Neutrophil (primary cell): Measurements from ENCODE around the gene OPRD1.
"Not testable (repeated sequence)": the region's sequence is repeated elsewhere in the genome, so short reads cannot be mapped to it uniquely, and the experiment has no call there.

ENCODE experiments used
- H3K27ac ChIP-seq: fragments of 200-600 bp; sonication (generic); 2 replicates; pipeline ENCODE4 v1.5.1; 2016; ENCODE audit warnings: mild to moderate bottlenecking, moderate library complexity
- H3K27me3 ChIP-seq: fragments of 200-600 bp; sonication (generic); 2 replicates; pipeline ENCODE4 v1.6.0; 2016; ENCODE audit warnings: mild to moderate bottlenecking
- H3K36me3 ChIP-seq: fragments of 200-600 bp; sonication (generic); 2 replicates; pipeline ENCODE4 v1.5.1; 2017
- H3K4me1 ChIP-seq, 2 experiments: fragments of 200-600 bp in 1 of 2; sonication (generic) in 1 of 2; 1 replicate in 1 of 2; 2 replicates in 1 of 2; pipeline versions ENCODE4 v1.5.1 to v1.6.1; 2013 to 2016; ENCODE audit warnings: low read depth in 1 of 2, low read length in 1 of 2, mild to moderate bottlenecking in 1 of 2, moderate library complexity in 1 of 2; ENCODE audit not compliant: control insufficient read depth in 1 of 2, insufficient read depth in 1 of 2
- H3K4me3 ChIP-seq, 2 experiments: fragments of 200-600 bp in 1 of 2; sonication (generic) in 1 of 2; 1 replicate in 1 of 2; 2 replicates in 1 of 2; pipeline ENCODE4 v1.5.1; 2013 to 2016; ENCODE audit warnings: low read depth in 1 of 2, low read length in 1 of 2, mild to moderate bottlenecking in 1 of 2, moderate library complexity in 1 of 2
- H3K9me3 ChIP-seq: fragments of 200-600 bp; sonication (generic); 2 replicates; pipeline ENCODE4 v1.5.1; 2016
- CTCF ChIP-seq: fragments of 200-600 bp; sonication (generic); IDR thresholded peaks from 2 replicates; pipeline ENCODE4 v1.5.1; 2016; ENCODE audit warnings: antibody characterized with exemption

OPRD1 gene

GRCh38 chr1:28836421-28836956 lies 24.5 kb downstream of the OPRD1 start:
- no peak for TF ChIP-seq CTCF
- H3K27ac ChIP-seq = no peak overlapping the region
- no peak overlapping the region for H3K4me3 ChIP-seq
- H3K27me3 ChIP-seq = peaks cover 14% of the 10 kb centered on the region
- no peaks in the 10 kb centered on the region for H3K4me1 ChIP-seq
- H3K36me3 ChIP-seq = no peaks in the 10 kb centered on the region
- H3K9me3 ChIP-seq = no peaks in the 10 kb centered on the region

GRCh38 chr1:28840928-28841544 lies 29.1 kb downstream of the OPRD1 start:
- H3K27ac ChIP-seq = no peak overlapping the region
- H3K27me3 ChIP-seq = peaks cover 14% of the 10 kb centered on the region
- H3K4me3 ChIP-seq = no peak overlapping the region
- no peaks in the 10 kb centered on the region for H3K9me3 ChIP-seq
- TF ChIP-seq CTCF = no peak
- no peaks in the 10 kb centered on the region for H3K36me3 ChIP-seq
- H3K4me1 ChIP-seq = no peaks in the 10 kb centered on the region

- H3K27ac ChIP-seq = no peak overlapping the region
- no peak overlapping the region for H3K4me3 ChIP-seq
- no peaks in the 10 kb centered on the region for H3K9me3 ChIP-seq
- no peaks in the 10 kb centered on the region for H3K36me3 ChIP-seq
- no peak for TF ChIP-seq CTCF
- no peaks in the 10 kb centered on the region for H3K4me1 ChIP-seq
- no peaks in the 10 kb centered on the region for H3K27me3 ChIP-seq
These were observed 34.0 kb downstream of the OPRD1 start for GRCh38 chr1:28845786-28846543.

GRCh38 chr1:28847207-28847606 lies 35.2 kb downstream of the OPRD1 start:
- not testable (repeated sequence) for H3K4me3 ChIP-seq, H3K27ac ChIP-seq, H3K9me3 ChIP-seq, H3K4me1 ChIP-seq, H3K36me3 ChIP-seq, H3K27me3 ChIP-seq

GRCh38 chr1:28848416-28848815 lies 36.4 kb downstream of the OPRD1 start:
- no peaks in the 10 kb centered on the region for H3K4me1 ChIP-seq
- H3K27me3 ChIP-seq = no peaks in the 10 kb centered on the region
- no peak overlapping the region for H3K4me3 ChIP-seq
- no peaks in the 10 kb centered on the region for H3K36me3 ChIP-seq
- TF ChIP-seq CTCF = no peak
- H3K9me3 ChIP-seq = no peaks in the 10 kb centered on the region
- no peak overlapping the region for H3K27ac ChIP-seq

GRCh38 chr1:28853093-28853742 lies 41.2 kb downstream of the OPRD1 start:
- no peak overlapping the region for H3K27ac ChIP-seq
- no peaks in the 10 kb centered on the region for H3K9me3 ChIP-seq
- H3K27me3 ChIP-seq = peaks cover 15% of the 10 kb centered on the region
- no peaks in the 10 kb centered on the region for H3K4me1 ChIP-seq
- TF ChIP-seq CTCF = no peak
- no peaks in the 10 kb centered on the region for H3K36me3 ChIP-seq
- H3K4me3 ChIP-seq = no peak overlapping the region

GRCh38 chr1:28854406-28854805 lies 42.4 kb downstream of the OPRD1 start:
- not testable (repeated sequence) for H3K9me3 ChIP-seq, H3K27ac ChIP-seq, H3K4me1 ChIP-seq, H3K36me3 ChIP-seq, H3K4me3 ChIP-seq
- H3K27me3 ChIP-seq = peaks cover 15% of the 10 kb centered on the region
